ENCODE measurements around the gene NFX1.

DNA sequence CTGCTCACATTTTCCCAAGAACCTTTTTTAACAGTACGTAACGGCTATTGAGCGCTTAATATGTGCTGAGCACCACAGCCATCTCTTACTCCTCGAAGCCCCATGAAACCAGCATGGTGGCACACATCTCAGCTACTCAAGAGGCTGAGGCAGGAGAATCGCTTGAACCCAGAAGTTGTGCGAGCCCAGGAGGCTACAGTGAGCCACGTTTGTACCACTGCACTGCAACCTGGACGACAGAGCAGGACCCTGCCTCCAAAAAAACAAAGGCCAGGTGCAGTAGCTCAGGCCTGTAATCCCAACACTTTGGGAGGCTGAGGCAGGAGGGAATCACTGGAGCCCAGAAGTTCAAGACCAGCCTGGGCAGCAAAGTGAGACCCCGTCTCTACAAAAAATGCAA lies 83.9 kb downstream of the NFX1 start:
- TF ChIP-seq, protein P1, sequence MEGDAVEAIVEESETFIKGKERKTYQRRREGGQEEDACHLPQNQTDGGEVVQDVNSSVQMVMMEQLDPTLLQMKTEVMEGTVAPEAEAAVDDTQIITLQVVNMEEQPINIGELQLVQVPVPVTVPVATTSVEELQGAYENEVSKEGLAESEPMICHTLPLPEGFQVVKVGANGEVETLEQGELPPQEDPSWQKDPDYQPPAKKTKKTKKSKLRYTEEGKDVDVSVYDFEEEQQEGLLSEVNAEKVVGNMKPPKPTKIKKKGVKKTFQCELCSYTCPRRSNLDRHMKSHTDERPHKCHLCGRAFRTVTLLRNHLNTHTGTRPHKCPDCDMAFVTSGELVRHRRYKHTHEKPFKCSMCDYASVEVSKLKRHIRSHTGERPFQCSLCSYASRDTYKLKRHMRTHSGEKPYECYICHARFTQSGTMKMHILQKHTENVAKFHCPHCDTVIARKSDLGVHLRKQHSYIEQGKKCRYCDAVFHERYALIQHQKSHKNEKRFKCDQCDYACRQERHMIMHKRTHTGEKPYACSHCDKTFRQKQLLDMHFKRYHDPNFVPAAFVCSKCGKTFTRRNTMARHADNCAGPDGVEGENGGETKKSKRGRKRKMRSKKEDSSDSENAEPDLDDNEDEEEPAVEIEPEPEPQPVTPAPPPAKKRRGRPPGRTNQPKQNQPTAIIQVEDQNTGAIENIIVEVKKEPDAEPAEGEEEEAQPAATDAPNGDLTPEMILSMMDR (IDR thresholded peaks at IDR 0.05), result no peak
- no peak for TF ChIP-seq POLR2A (IDR thresholded peaks at IDR 0.05)
- TF ChIP-seq EP300 (IDR thresholded peaks at IDR 0.05; ENCODE audit: low read depth), result no peak

Measured in transverse colon (tissue), 3 donors.